GM12878 (cell line): ENCODE data around the gene HEBP1. TPM values are rescaled to one million over a fixed set of nuclear protein-coding genes. Genes with fewer than 3 reads are reported as not detected.

Experiments
- ATAC-seq: fragments of 200-7000 bp; cut with Tn5 transposase; 3 replicates; pipeline ENCODE4 v1.9.1; 2020; ENCODE audit warnings: mild to moderate bottlenecking, moderate library complexity
- BruUV-seq: library from RNA; stranded (reverse); fragments of 400-500 nt; replicated peaks from 2 replicates; lab custom pipeline; 2021; lab: Mats Ljungman, UMichigan
- CTCF ChIA-PET: fragments of 300-600 bp; sonication (Branson Sonifier 250); formaldehyde crosslinking; extraction: SDS; loops from one replicate; lab custom pipeline; 2021; ENCODE audit warnings: inconsistent platforms; lab: Yijun Ruan, JAX
- POLR2A ChIA-PET: fragments of 350-600 bp; formaldehyde crosslinking; extraction: SDS; loops from one replicate; lab custom pipeline; 2021; ENCODE audit warnings: inconsistent platforms; lab: Charles Lee
- RAD21 ChIA-PET: fragments of 300-600 bp; sonication (Branson Sonifier 250); formaldehyde crosslinking; loops from one replicate; lab custom pipeline; 2023; ENCODE audit warnings: antibody characterized with exemption; ENCODE audit not compliant: unreplicated experiment; lab: Charles Lee
- SMC1A ChIA-PET: fragments of 300-600 bp; sonication (Branson Sonifier 250); formaldehyde crosslinking; loops from one replicate; lab custom pipeline; 2023; ENCODE audit not compliant: unreplicated experiment, uncharacterized antibody; lab: Charles Lee
- DNase-seq: peaks from one replicate; pipeline ENCODE4 v3.0.0-alpha.2; 2011; ENCODE audit warnings: low read depth, low spot score
- FAIRE-seq: peaks from 3 replicates; lab custom pipeline; 2011; peaks lifted over from hg19 to GRCh38; lab: Jason Lieb, UNC
- H2AFZ ChIP-seq: 2 replicates; pipeline ENCODE4 v1.6.0; 2011; ENCODE audit warnings: low read depth, low read length, control low read depth; ENCODE audit not compliant: control insufficient read depth
- H3K27ac ChIP-seq: 2 replicates; pipeline ENCODE4 v1.5.1; 2011; ENCODE audit warnings: control low read depth; ENCODE audit not compliant: control insufficient read depth, insufficient read depth
- H3K27me3 ChIP-seq, 2 experiments: replicated peaks in 1 of 2; 2 replicates each; pipeline versions ENCODE4 v1.6.0 to v1.6.1; 2011; ENCODE audit warnings: low read length in 1 of 2; ENCODE audit not compliant: control insufficient read depth in 2 of 2, insufficient read depth in 2 of 2
- H3K36me3 ChIP-seq, 2 experiments: 2 replicates each; pipeline ENCODE4 v1.5.1; 2011; ENCODE audit warnings: low read length in 1 of 2; ENCODE audit not compliant: control insufficient read depth in 2 of 2, insufficient read depth in 2 of 2
- H3K4me1 ChIP-seq: 2 replicates; pipeline ENCODE4 v1.6.1; 2011; ENCODE audit warnings: mild to moderate bottlenecking, low read length, moderate library complexity, mixed read lengths; ENCODE audit not compliant: control insufficient read depth, insufficient read depth
- H3K4me2 ChIP-seq: 2 replicates; pipeline ENCODE4 v1.6.0; 2011; ENCODE audit warnings: control low read depth; ENCODE audit not compliant: control insufficient read depth, insufficient read depth
- H3K4me3 ChIP-seq: fragments of 200-600 bp; sonication (generic); 2 replicates; pipeline ENCODE4 v1.5.1; 2016
- H3K79me2 ChIP-seq: 2 replicates; pipeline ENCODE4 v1.6.0; 2011; ENCODE audit warnings: low read length; ENCODE audit not compliant: control insufficient read depth, insufficient read depth
- H3K9ac ChIP-seq: 2 replicates; pipeline ENCODE4 v1.8.0; 2011; ENCODE audit warnings: low read length, control low read depth, mixed read lengths; ENCODE audit not compliant: control insufficient read depth, insufficient read depth
- H3K9me3 ChIP-seq: replicated peaks from 3 replicates; pipeline ENCODE4 v1.5.1; 2011; ENCODE audit warnings: mild to moderate bottlenecking, low read length; ENCODE audit not compliant: control insufficient read depth, insufficient read depth
- H4K20me1 ChIP-seq: 2 replicates; pipeline ENCODE4 v1.6.0; 2011; ENCODE audit not compliant: control insufficient read depth, insufficient read depth
- BCL3 ChIP-seq: IDR thresholded peaks from 2 replicates; pipeline ENCODE4 v1.6.1; 2011; ENCODE audit warnings: borderline replicate concordance, low read depth, mild to moderate bottlenecking, moderate library complexity, low read length; ENCODE audit not compliant: insufficient read depth, poor library complexity, severe bottlenecking
- CBX3 ChIP-seq: fragments of 200-600 bp; sonication (generic); IDR thresholded peaks from 2 replicates; pipeline ENCODE4 v1.6.1; 2016; ENCODE audit warnings: low read depth, borderline replicate concordance
- CREB1 ChIP-seq: IDR thresholded peaks from 2 replicates; pipeline ENCODE4 v1.6.1; 2012; ENCODE audit warnings: low read depth, mild to moderate bottlenecking, inconsistent platforms
- CTCF ChIP-seq, 3 experiments: IDR thresholded peaks in 2 of 3; conservative IDR thresholded peaks in 1 of 3; 2 replicates each; pipeline ENCODE4 v1.5.1; 2011; ENCODE audit warnings: low read depth in 3 of 3, low read length in 3 of 3, mild to moderate bottlenecking in 3 of 3, control low read depth in 2 of 3, moderate library complexity in 2 of 3, inconsistent platforms in 1 of 3, mixed read lengths in 1 of 3; ENCODE audit not compliant: control insufficient read depth in 2 of 3, insufficient read depth in 1 of 3; ENCODE audit errors: extremely low read depth in 1 of 3
- EGR1 ChIP-seq, 2 experiments: IDR thresholded peaks; 1 replicate in 1 of 2; 2 replicates in 1 of 2; pipeline ENCODE4 v1.6.1; 2011 to 2012; ENCODE audit warnings: low read depth in 2 of 2, low read length in 2 of 2, borderline replicate concordance in 1 of 2, mild to moderate bottlenecking in 1 of 2, moderate library complexity in 1 of 2
- EZH2 ChIP-seq: IDR thresholded peaks from 2 replicates; pipeline ENCODE4 v1.6.1; 2012; ENCODE audit warnings: low read depth, mild to moderate bottlenecking, control low read depth, inconsistent platforms, low read length, borderline replicate concordance; ENCODE audit not compliant: control insufficient read depth
- RAD51 ChIP-seq: fragments of 450-650 bp; IDR thresholded peaks from 2 replicates; pipeline ENCODE4 v1.6.1; 2016; ENCODE audit warnings: moderate library complexity, mild to moderate bottlenecking, inconsistent platforms
- SRF ChIP-seq, 2 experiments: IDR thresholded peaks; 2 replicates each; pipeline ENCODE4 v1.6.1; 2011; ENCODE audit warnings: low read depth in 2 of 2, low read length in 2 of 2, mild to moderate bottlenecking in 1 of 2, moderate library complexity in 1 of 2
- SUZ12 ChIP-seq: fragments of 200-600 bp; sonication (generic); IDR thresholded peaks from one replicate; pipeline ENCODE4 v1.6.1; 2018; ENCODE audit warnings: antibody characterized with exemption, mild to moderate bottlenecking; ENCODE audit not compliant: unreplicated experiment
- TCF7 ChIP-seq: IDR thresholded peaks from 2 replicates; pipeline ENCODE4 v1.6.1; 2014; ENCODE audit warnings: antibody characterized with exemption, borderline replicate concordance
- YY1 ChIP-seq: IDR thresholded peaks from 2 replicates; pipeline ENCODE4 v1.6.1; 2011; ENCODE audit warnings: low read depth, mild to moderate bottlenecking, low read length
- ZBTB4 ChIP-seq: fragments of 450-650 bp; formaldehyde crosslinking; IDR thresholded peaks from 2 replicates; pipeline ENCODE4 v1.4.0; 2022; ENCODE audit warnings: mild to moderate bottlenecking, moderate library complexity
- WGBS: methylation state at CpG from one replicate; pipeline ENCODE4 v1.1.6; 2016; ENCODE audit warnings: low lambda C conversion rate; ENCODE audit not compliant: insufficient replicate concordance, insufficient coverage; ENCODE audit errors: missing lambda C conversion rate; 5-methylcytosine and 5-hydroxymethylcytosine counted together
- in situ Hi-C: fragments of 300-500 bp; cut with MboI; formaldehyde crosslinking; loops from 9 replicates; pipeline ENCODE4 v1.14.3; 2018; ENCODE audit warnings: mixed read lengths
- intact Hi-C: fragments of 100-400 bp; cut with micrococcal nuclease; formaldehyde crosslinking; loops from one replicate; pipeline ENCODE4 v1.14.2; 2022; ENCODE audit not compliant: unreplicated experiment
- polyA plus RNA-seq, 11 experiments: library from polyadenylated mRNA; depleted of rRNA in 4 of 11; unstranded in 6 of 11; stranded (reverse) in 5 of 11; fragments of >200 nt; fragmentation: Nextera tagmentation in 4 of 11; fragmentation: Illumina TruSeq in 1 of 11; extraction: Ambion mirVana in 4 of 11; extraction: Trizol in 1 of 11; gene quantifications; 1 replicate in 1 of 11; 2 replicates in 10 of 11; pipeline versions ENCODE4 v1.2.1 to v1.2.3, GENCODE V29; 2011 to 2016; ENCODE audit warnings: inconsistent platforms in 2 of 11, missing spikeins in 2 of 11, low read depth in 1 of 11
- total RNA-seq, 4 experiments: library from RNA; depleted of rRNA in 3 of 4; stranded (reverse); fragments of >200 nt in 3 of 4; fragmentation: Illumina TruSeq in 1 of 4; extraction: Trizol in 1 of 4; gene quantifications; 2 replicates each; pipeline versions ENCODE4 v1.2.1 to v1.2.3, GENCODE V29; 2013 to 2021

Gene HEBP1
- total and polyA plus RNA-seq, 10 of the 15 experiments (the other 5 are each of a cell fraction or from before 2014, with no cell fraction given), result 0.07 to 0.32 (median 0.18) TPM; not detected in 5

GRCh38 chr12:13000925-13001774 lies 1.1 kb upstream of the HEBP1 start:
- no peaks in the 10 kb centered on the region for H3K36me3 ChIP-seq
- RAD21 ChIA-PET, result no interaction called here
- ATAC-seq (peak; percentile 31), DNase-seq (no peak), FAIRE-seq (no peak)
- BruUV-seq, result no TSS peak
- peak overlapping the region; percentile 45; the same call in 1 of the 2 replicates for H3K4me3 ChIP-seq
- WGBS, result 13% methylated on average over 72 of the region's 82 CpGs
- POLR2A ChIA-PET, result no interaction called here
- H4K20me1 ChIP-seq, result no peaks in the 10 kb centered on the region; the same call in 1 of the 2 replicates
- SMC1A ChIA-PET, result no interaction called here
- intact Hi-C loops (no loop called here), in situ Hi-C loops (no loop called here)
- no peaks in the 10 kb centered on the region; the same call in 2 of the 3 replicates for H3K9me3 ChIP-seq
- H3K27me3 ChIP-seq, result peaks cover 12% of the 10 kb centered on the region in 2 experiments
- no peak overlapping the region for H3K27ac ChIP-seq
- H3K79me2 ChIP-seq, result no peaks in the 10 kb centered on the region
- H3K4me1 ChIP-seq, result peaks cover 8% of the 10 kb centered on the region
- peak overlapping the region; percentile 88 for H3K4me2 ChIP-seq
- peak overlapping the region; percentile 51 for H2AFZ ChIP-seq
- CTCF ChIA-PET, result interaction anchor here (0.6 kb wide), 1 partner anchor 115 kb away, joined by 3 read pairs; no protein-coding TSS in a partner anchor
- H3K9ac ChIP-seq, result no peak overlapping the region
- TF ChIP-seq CBX3 (no peak), RAD51 (no peak), SRF (IDR thresholded peaks at IDR 0.05; ENCODE audit: low read depth in 2 of 2, low read length in 2 of 2) (no peak), EGR1 (IDR thresholded peaks at IDR 0.05; ENCODE audit: borderline replicate concordance in 1 of 2, low read depth in 2 of 2, low read length in 2 of 2) (peak in 1 of 2 experiments; percentile 35; a peak in 1 of 3 replicates), TCF7 (no peak), CREB1 (no peak), YY1 (0 out of 2 replicates have a peak, but pooled peaks have one; percentile 5), SUZ12 (no peak), ZBTB4 (CRISPR knock-in tag) (no peak), BCL3 (no peak), EZH2 (no peak), CTCF (IDR thresholded peaks at IDR 0.05 in 2 of 3, conservative IDR thresholded peaks at IDR 0.05 in 1 of 3; ENCODE audit: control insufficient read depth in 2 of 3, extremely low read depth in 1 of 3, insufficient read depth in 1 of 3, low read depth in 3 of 3, low read length in 3 of 3) (0 out of 6 replicates have a peak, but pooled peaks of 1 of the 3 experiments have one; percentile 5)
